Activated T-helper 1 cell treated with anti-CD3 and anti-CD28 coated beads, Interleukin-12 subunit alpha, Interleukin-12 subunit beta, Interleukin-2, Interleukin-4 antibody, amounts not matched to agents 30 ng/mL and 10 ng/mL and 1 ng/mL, durations not matched to agents 14 hours and 24 hours and 36 hours (primary cell): ENCODE results near the gene NPBWR2. TPM values are rescaled to one million over a fixed set of nuclear protein-coding genes. Genes with fewer than 3 reads are reported as not detected.
"Not testable (repeated sequence)": the region's sequence is repeated elsewhere in the genome, so short reads cannot be mapped to it uniquely, and the experiment has no call there.

Experiments
- DNase-seq: peaks from one replicate; pipeline ENCODE4 v3.0.0; 2021; ENCODE audit warnings: low spot score
- H3K27ac Mint-ChIP-seq: one replicate; pipeline ENCODE4 v1.8.0; 2021; ENCODE audit warnings: mild to moderate bottlenecking, mixed read lengths
- H3K27me3 Mint-ChIP-seq: one replicate; pipeline ENCODE4 v1.8.0; 2022; ENCODE audit warnings: mild to moderate bottlenecking, moderate library complexity, mixed read lengths; ENCODE audit not compliant: insufficient read depth
- H3K36me3 Mint-ChIP-seq: one replicate; pipeline ENCODE4 v1.8.0; 2021; ENCODE audit warnings: low read depth, mixed read lengths
- H3K4me1 Mint-ChIP-seq: one replicate; pipeline ENCODE4 v1.8.0; 2021; ENCODE audit warnings: low read depth, mixed read lengths
- H3K4me3 Mint-ChIP-seq: one replicate; pipeline ENCODE4 v1.8.0; 2021; ENCODE audit warnings: mild to moderate bottlenecking, moderate library complexity, mixed read lengths
- H3K9me3 Mint-ChIP-seq: one replicate; pipeline ENCODE4 v1.8.0; 2021; ENCODE audit warnings: mixed read lengths
- intact Hi-C: fragments of 100-400 bp; cut with micrococcal nuclease; formaldehyde crosslinking; loops from one replicate; pipeline ENCODE4 v1.15.1; 2024
- total RNA-seq: library from RNA; stranded (reverse); gene quantifications from 2 replicates; pipeline ENCODE4 v1.2.3, GENCODE V29; 2022

The NPBWR2 gene
- total RNA-seq, 1 donor from 2014 or later, result not detected

DNA sequence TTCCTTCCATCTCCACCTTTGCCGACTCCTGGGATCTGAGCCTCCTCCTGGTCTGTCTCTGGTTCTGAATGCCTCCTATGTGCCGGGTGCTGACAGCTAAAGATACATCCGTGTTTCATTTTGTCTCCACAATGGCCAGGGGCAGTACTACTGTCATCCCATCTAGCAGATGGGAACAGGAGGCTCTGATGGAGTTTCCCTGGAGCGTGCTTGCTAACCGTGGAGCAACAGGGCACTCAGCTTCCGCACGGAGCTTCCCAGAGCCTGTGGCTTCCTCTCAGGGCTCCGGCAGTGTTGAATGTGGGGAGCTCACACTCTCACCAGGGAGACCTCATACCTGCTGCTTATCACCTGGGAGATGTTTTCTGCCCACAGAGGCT, 11.9 kb upstream of the NPBWR2 start:
- Mint-ChIP-seq H3K9me3 (no peaks in the 10 kb centered on the region), H3K36me3 (no peaks in the 10 kb centered on the region), H3K27me3 (peaks cover 9% of the 10 kb centered on the region), H3K4me1 (peaks cover 10% of the 10 kb centered on the region), H3K4me3 (no peak overlapping the region), H3K27ac (no peak overlapping the region)
- intact Hi-C loops, result no loop called here
- no peak for DNase-seq

DNA sequence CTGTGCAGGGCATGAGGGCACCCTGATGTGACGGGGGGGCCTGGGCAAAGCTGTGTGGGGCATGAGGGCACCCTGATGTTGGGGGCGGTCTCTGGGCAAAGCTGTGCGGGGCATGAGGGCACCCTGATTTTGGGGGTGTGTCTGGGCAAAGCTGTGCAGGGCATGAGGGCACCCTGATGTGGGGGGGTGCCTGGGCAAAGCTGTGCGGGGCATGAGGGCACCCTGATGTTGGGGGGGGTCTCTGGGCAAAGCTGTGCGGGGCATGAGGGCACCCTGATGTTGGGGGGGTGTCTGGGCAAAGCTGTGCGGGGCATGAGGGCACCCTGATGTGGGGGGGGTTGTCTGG, 10.0 kb upstream of the NPBWR2 start:
- H3K4me3 Mint-ChIP-seq, H3K4me1 Mint-ChIP-seq, H3K36me3 Mint-ChIP-seq, H3K9me3 Mint-ChIP-seq, intact Hi-C loops, H3K27ac Mint-ChIP-seq, H3K27me3 Mint-ChIP-seq, DNase-seq: not testable (repeated sequence)

DNA sequence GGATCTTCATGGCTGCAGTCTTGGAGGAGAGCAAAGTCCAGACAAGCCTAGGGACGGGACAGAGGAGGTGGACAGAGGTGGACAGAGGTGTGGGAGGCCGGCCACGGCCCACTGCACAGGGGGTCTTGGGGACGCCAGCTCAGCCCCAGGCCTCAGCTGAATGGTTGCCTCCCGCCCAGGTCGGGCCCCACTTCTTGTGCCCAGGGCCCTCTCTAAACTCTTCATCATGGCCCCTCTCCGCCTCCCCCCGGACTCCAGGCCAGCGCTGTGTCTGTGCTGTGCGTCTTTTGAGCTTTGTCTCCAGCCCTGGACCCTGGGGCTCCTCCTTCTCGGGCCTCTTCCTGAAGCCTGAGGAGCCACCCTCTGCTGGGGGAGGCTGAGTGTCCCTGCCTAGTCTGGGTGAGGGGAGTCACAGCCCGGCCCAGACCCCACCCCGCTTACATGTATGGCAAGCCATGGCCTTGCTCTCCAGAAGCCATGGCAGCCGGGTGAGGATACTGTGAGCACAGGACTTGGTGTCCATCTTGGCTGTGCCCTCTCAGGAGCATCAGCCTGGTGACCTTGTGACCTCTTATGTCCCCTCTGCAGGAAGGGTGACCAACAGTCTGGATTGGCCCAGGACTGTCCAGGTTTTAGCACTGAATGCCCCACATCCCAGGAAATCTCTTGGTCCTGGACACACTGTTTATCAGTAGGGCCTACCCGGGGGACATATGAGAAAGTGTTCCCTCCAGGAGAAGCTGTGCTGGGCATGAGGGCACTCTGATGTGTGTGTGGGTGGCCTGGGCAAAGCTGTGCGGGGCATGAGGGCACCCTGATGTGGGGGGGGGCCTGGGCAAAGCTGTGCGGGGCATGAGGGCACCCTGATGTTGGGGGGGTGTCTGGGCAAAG, 9.4 kb upstream of the NPBWR2 start:
- Mint-ChIP-seq H3K4me3 (no peak overlapping the region), H3K27me3 (peaks cover 6% of the 10 kb centered on the region), H3K27ac (no peak overlapping the region), H3K36me3 (no peaks in the 10 kb centered on the region), H3K9me3 (no peaks in the 10 kb centered on the region), H3K4me1 (peaks cover 10% of the 10 kb centered on the region)
- DNase-seq, result no peak
- intact Hi-C loops, result no loop called here

DNA sequence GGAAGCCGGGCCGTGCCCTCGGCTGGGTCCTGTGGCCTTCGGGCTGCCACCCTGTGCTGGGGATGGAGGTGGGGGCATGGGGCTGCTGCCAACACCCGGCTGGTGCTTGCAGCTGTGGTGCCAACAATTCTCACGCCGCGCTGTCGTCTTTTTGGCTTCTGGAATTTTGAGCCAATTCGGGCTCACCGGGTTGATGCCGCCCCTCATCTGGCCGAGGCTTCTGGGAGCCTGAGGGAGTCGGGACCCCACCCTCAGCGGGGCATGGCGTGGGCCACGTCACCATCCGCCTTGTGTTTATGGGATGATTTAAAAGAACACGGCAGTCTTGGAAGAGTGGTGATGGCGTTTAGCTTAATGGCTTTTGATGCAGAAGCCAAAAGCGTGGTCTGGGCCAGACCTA, 8.7 kb upstream of the NPBWR2 start:
- no peak overlapping the region for H3K4me3 Mint-ChIP-seq
- DNase-seq, result no peak
- no peaks in the 10 kb centered on the region for H3K36me3 Mint-ChIP-seq
- no peaks in the 10 kb centered on the region for H3K9me3 Mint-ChIP-seq
- H3K27ac Mint-ChIP-seq, result no peak overlapping the region
- H3K27me3 Mint-ChIP-seq, result peaks cover 2% of the 10 kb centered on the region
- peaks cover 10% of the 10 kb centered on the region for H3K4me1 Mint-ChIP-seq
- intact Hi-C loops, result no loop called here

DNA sequence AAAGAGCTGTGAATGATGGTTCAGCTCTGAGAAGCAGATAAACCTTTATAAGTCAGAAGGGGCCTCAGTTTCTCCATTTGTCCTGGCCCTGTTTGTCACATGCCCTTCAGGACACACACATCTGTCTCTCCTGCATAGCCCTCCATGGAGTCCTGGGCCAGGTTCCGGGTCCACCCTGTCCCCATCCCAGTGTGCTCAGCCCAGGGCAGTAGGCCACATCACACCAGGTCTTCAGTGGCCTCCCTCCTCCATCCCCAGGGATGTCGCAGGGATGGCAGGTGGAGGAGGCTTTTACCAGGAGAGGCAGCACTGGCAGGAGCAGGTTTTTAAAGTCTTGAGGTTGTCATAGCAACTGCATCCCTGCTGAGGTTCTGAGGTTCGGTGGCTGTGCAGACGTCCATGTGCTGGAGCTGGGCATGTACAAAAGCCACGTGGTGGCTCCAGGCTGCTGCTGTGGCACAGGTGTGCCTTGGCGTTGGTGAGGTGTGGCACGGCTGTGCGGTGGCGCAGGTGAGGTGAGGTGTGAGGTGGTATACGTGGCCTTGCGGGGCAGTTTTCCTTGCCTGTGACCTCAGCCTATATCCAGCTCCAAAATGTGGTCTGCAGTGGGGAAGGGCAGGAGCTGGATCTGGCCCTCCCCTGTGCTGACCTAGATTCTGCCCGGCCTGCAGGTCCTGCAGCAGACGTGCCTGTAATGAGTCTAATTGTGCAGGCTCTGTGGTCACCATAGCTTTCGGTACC, 8.0 kb upstream of the NPBWR2 start:
- no peak for DNase-seq
- H3K4me1 Mint-ChIP-seq, result peaks cover 8% of the 10 kb centered on the region
- intact Hi-C loops, result no loop called here
- no peaks in the 10 kb centered on the region for H3K9me3 Mint-ChIP-seq
- no peaks in the 10 kb centered on the region for H3K27me3 Mint-ChIP-seq
- H3K4me3 Mint-ChIP-seq, result no peak overlapping the region
- H3K27ac Mint-ChIP-seq, result no peak overlapping the region
- no peaks in the 10 kb centered on the region for H3K36me3 Mint-ChIP-seq

DNA sequence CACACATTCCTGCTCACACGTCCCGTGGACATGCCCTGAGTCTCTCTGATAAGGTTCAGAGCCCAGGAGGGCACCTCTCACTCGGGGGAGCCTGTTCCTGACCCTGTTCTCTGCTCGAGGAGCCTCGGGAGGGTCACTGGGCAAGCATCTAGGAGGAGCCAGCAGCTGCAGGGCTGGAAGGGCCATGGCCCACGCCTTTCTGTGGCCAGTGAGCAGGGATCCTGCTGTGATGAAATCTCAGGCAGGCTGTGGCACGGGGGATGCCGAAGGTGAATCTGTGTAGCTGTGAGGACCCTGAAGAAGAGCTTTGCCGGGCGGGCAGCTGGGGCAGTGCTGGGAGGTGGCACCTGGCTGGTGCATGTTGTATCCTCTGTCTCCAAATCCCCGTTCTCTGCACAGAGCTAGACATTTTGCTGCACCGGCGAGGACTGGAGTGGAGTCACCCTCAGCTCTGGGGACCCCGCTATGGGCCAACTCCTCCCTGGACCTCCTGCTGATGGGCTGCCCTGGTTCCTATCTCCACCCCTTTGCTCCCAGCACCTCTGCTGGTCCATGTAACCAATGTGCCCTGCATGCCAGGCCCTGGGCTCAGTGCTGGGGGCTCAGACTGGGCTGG, 7.1 kb upstream of the NPBWR2 start:
- intact Hi-C loops, result no loop called here
- H3K27me3 Mint-ChIP-seq, result no peaks in the 10 kb centered on the region
- H3K36me3 Mint-ChIP-seq, result no peaks in the 10 kb centered on the region
- H3K9me3 Mint-ChIP-seq, result no peaks in the 10 kb centered on the region
- no peaks in the 10 kb centered on the region for H3K4me1 Mint-ChIP-seq
- H3K27ac Mint-ChIP-seq, result no peak overlapping the region
- DNase-seq, result no peak
- H3K4me3 Mint-ChIP-seq, result no peak overlapping the region

DNA sequence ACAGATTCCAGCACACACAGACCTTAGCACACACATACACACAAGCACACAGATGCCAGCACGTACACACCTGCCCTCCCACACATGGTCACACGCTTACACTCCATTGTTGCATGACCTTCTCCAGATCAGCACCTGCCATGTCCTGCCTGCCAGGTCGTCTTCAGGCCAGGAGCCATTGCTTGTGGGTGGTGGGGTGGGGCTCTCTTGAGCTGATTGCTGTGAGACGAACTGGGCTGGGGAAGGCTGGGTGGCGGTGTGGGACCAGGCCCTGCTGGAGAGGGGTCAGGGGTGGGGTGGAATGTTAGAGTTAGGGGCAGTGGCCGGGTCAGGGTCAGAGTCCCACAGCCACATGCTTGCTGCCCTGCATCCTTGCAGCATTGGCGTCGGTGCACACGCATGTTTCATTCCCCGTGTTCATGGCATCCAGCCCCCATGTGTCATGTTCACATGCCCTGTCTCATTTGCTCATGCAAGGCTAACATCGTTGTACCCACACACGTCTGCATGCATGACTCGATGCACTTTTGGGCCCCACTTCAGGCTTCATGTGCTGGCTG, 6.5 kb upstream of the NPBWR2 start:
- no peaks in the 10 kb centered on the region for H3K27me3 Mint-ChIP-seq
- H3K9me3 Mint-ChIP-seq, result no peaks in the 10 kb centered on the region
- intact Hi-C loops, result no loop called here
- H3K4me3 Mint-ChIP-seq, result no peak overlapping the region
- H3K27ac Mint-ChIP-seq, result no peak overlapping the region
- DNase-seq, result no peak
- H3K4me1 Mint-ChIP-seq, result no peaks in the 10 kb centered on the region
- no peaks in the 10 kb centered on the region for H3K36me3 Mint-ChIP-seq

DNA sequence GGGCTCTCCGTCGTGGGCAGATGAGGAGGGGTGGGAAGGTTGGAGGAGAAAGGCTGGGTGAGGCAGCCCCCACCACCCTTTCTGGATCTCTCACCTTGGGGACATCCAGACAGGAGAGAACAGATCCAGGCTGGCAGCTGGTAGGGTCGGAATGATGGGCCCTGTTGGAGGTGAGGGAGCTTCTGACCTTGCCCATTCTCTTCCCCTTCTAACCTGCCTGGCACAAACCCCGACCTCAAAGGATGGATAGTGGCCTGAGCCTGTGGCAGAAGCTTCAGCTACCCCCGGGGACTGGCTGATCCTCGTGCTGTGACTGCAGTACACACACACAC, 6.0 kb upstream of the NPBWR2 start:
- no peak for DNase-seq
- Mint-ChIP-seq H3K27me3 (no peaks in the 10 kb centered on the region), H3K9me3 (no peaks in the 10 kb centered on the region), H3K4me1 (no peaks in the 10 kb centered on the region), H3K36me3 (no peaks in the 10 kb centered on the region), H3K4me3 (no peak overlapping the region), H3K27ac (no peak overlapping the region)
- intact Hi-C loops, result no loop called here

DNA sequence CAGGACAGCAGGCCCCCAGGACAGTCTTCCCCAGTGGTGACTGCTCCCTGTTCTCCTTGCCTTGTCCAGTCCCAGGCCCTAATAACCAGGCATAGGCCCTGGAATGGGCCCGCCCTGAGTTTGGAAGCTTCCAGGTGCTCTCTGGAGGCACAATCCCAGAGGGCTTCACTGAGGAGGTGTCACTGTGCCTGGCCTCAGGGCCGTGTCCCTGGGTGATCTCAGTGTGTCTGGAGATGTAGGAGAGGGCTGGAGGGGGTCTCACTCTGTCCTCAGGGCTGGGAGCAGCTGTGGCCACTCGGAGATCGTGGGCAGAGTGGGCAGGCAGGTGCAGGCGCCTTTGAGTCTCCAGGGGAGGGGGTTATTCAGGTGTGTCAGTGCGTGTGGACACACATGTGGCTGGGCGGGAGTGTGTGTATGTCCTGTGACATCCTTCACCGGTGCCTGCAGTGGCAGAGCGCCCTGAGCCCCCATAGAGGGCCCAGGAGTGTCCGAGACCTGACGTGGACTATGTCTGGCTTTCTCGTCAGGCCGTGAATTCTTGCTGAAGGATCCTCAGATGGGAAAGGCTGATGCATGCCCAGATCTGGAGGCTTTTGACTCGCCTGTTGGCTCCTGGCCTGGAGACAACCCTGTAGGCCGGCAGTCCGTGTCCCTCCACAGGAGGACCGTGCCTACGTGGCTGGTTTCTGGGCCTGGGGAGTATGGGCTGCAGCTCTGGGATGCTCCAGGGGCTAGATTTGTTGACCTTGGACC, 5.5 kb upstream of the NPBWR2 start:
- Mint-ChIP-seq H3K4me1 (no peaks in the 10 kb centered on the region), H3K27me3 (no peaks in the 10 kb centered on the region), H3K36me3 (no peaks in the 10 kb centered on the region), H3K9me3 (no peaks in the 10 kb centered on the region), H3K4me3 (no peak overlapping the region), H3K27ac (no peak overlapping the region)
- intact Hi-C loops, result no loop called here
- no peak for DNase-seq

DNA sequence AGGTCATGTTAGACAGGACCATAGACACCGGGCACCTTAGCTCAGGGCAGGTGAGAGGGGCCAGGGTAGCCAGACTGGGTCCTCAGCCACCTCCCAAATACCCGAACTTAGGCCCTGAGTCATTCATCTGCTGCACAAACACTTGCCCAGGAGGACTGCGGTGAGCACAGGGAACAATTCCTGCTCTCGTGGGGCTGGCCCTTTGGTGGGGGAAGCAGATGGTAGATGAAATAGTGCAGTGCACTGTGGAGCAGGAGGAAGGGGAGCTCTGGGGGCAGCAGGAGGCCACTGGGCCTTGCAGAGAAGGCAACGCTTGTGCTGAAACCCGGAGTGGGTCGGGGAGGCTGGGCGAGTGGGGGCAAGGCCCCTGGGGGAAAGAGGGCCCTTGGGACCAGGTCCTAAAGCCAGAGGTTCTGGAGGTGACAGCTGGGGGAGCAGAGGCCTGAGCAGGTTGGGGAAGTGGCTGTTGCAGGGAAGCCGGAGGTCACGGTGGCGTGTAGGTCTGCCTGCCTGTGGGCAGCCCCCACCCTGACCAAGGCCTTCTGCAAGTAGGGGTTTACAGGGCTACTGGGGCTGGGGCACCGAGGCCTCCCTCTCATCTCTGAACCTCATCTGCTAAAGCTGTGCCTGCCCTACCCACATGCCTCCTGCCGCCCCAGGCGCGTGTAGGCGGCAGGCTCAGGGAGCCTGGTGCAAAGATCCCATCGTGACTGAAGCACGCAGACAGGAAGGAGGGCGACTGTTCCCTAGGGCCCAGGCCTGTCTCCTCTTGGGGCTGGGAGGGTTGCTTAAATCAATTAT, 4.7 kb upstream of the NPBWR2 start:
- no peaks in the 10 kb centered on the region for H3K4me1 Mint-ChIP-seq
- H3K27me3 Mint-ChIP-seq, result no peaks in the 10 kb centered on the region
- no peak overlapping the region for H3K27ac Mint-ChIP-seq
- intact Hi-C loops, result no loop called here
- no peaks in the 10 kb centered on the region for H3K36me3 Mint-ChIP-seq
- no peaks in the 10 kb centered on the region for H3K9me3 Mint-ChIP-seq
- H3K4me3 Mint-ChIP-seq, result no peak overlapping the region
- no peak for DNase-seq

DNA sequence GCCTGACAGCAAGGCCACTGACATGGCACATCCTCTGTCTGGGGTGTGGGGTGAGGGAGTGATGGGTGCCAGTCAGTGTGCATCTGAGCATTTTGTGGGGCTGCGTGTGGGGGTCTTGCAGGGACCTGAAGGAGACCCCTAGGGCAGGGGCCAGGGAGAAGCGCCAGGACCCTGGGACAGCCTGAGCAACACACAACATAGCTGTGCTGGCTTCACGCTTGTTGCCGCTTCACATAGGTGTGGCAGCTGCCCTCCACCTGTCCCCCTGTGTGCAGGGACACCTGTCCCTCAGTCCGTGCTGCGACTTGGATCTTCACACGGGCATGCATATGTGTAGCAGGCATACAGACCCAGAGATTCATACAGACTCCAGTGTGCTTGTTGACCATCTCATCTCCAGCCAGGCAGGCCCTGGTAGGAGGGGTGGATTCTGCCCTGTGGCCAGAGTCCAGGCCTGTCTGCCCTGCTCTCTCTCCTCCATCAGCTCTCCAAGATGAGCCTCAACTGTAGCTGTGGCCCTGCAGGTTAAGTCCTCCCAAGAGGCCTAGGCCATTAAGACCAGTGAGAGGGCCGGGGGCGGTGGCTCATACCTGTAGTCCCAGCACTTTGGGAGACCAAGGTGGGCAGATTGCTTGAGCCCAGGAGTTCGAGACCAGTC, 3.2 kb upstream of the NPBWR2 start:
- Mint-ChIP-seq H3K36me3 (no peaks in the 10 kb centered on the region), H3K4me1 (no peaks in the 10 kb centered on the region), H3K4me3 (no peak overlapping the region), H3K9me3 (no peaks in the 10 kb centered on the region), H3K27ac (no peak overlapping the region), H3K27me3 (no peaks in the 10 kb centered on the region)
- intact Hi-C loops, result no loop called here
- no peak for DNase-seq
